ENCODE measurements around the gene TMEM150B. TPM values are rescaled to one million over a fixed set of nuclear protein-coding genes. Genes with fewer than 3 reads are reported as not detected.

The TMEM150B gene
- total and polyA plus RNA-seq, 2 of the 4 experiments (the other 2 are of a cell fraction), result not detected

DNA sequence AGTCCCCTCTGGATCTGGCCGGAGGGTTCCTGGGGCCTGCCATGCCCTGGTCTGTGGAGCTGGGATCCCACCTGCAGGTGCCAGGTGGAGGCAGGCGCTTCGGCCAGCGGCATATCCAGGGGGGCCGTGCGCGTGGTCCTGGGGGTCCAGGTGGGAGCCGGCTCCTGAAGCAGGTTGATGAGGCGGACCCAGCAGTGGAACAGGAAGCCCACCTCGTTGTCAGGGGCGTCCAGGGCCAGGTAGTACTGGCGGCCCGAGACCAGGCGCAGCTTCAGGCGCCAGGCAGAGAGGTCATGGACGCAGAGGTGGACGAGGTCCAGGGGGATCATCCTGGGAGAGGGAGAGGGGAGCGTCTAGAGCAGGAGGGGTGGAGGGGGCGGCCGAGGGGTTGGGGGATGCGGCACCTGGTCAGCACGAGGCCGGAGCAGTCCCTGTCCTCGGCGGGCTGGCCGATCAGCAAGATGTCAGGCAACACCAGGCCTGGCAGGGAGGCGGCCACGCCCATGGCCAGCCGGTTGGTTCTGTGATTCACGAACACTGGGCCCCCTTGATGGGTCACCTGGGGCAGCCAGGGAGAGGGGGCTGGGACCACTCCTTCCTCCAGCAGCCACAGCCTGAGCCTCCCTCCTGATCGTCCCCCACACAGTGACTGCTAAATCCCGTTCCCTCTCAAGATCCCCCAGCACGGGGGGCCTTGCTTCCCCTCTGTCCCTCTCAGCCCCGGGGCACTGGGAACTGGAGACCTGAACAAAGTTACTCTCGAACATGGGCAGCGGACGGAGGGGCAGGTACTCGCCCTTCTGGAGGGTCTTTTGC is 37.2 kb upstream of the TMEM150B start:
- no TSS peak for BruUV-seq (replicated peaks)
- in situ Hi-C loops (cut with MboI; ENCODE audit: low sequenced_read_pairs), result no loop called here
- 74% methylated on average over 14 of the region's 38 CpGs; no CpG with 5 or more reads in 1 of the 2 experiments for WGBS, 2 experiments (ENCODE audit: extremely low coverage in 2 of 2, insufficient read length in 1 of 2)

More for the DNA sequence above, 37.2 kb upstream of the TMEM150B start:
- no peak overlapping the region for H4K91ac ChIP-seq (ENCODE audit: insufficient read depth, low read depth, low read length)
- H2AFZ ChIP-seq (replicated peaks; ENCODE audit: low read length, poor library complexity), result no peak overlapping the region
- no peak overlapping the region for H3K4me3 ChIP-seq (ENCODE audit: insufficient read depth, low read depth, low read length)
- no peak overlapping the region for H3K4me2 ChIP-seq (ENCODE audit: low read depth, low read length)
- no peak overlapping the region for H3K9ac ChIP-seq (ENCODE audit: low read depth, low read length)
- ChIA-PET POLR2A (ENCODE audit: unreplicated experiment) (no interaction called here), CTCF (no interaction called here)
- no peak overlapping the region for H3K27ac ChIP-seq (ENCODE audit: insufficient read depth, low read length)
- no peak overlapping the region for H3K18ac ChIP-seq (ENCODE audit: low read depth, low read length)
- H2AK5ac ChIP-seq (ENCODE audit: low read depth, low read length), result no peak overlapping the region; the same call in none of the 2 replicates
- peaks cover 0 to 14% of the 10 kb centered on the region in 2 experiments; a peak in 2 of 4 replicates for H3K79me1 ChIP-seq (ENCODE audit: low read depth in 1 of 2, low read length in 2 of 2)
- peaks cover 16% of the 10 kb centered on the region for H3K36me3 ChIP-seq (ENCODE audit: control insufficient read depth, insufficient read depth, low read length)
- no peak for DNase-seq
- intact Hi-C loops (cut with micrococcal nuclease) (no loop called here), dilution Hi-C loops (cut with HindIII; ENCODE audit: low sequenced_read_pairs, unreplicated experiment) (no loop called here)
- H3K4me1 ChIP-seq (ENCODE audit: control insufficient read depth, insufficient read depth, low read length), result no peaks in the 10 kb centered on the region
- ATAC-seq (ENCODE audit: low read depth), result no peak
- H4K8ac ChIP-seq (ENCODE audit: low read depth in 2 of 2, low read length in 2 of 2), result no peak overlapping the region
- no peak overlapping the region for H2BK20ac ChIP-seq (ENCODE audit: low read depth, low read length)
- H2BK15ac ChIP-seq (ENCODE audit: low read depth, low read length), result no peak overlapping the region
- no peaks in the 10 kb centered on the region for H3K9me3 ChIP-seq (ENCODE audit: control insufficient read depth, insufficient read depth, low read length)
- no peak overlapping the region for H3K23ac ChIP-seq (ENCODE audit: low read depth, low read length)
- no peak overlapping the region for H2AK9ac ChIP-seq (replicated peaks; ENCODE audit: low read depth, low read length, poor library complexity)
- no peak overlapping the region for H3K4ac ChIP-seq (ENCODE audit: low read depth, low read length)
- H2BK5ac ChIP-seq (ENCODE audit: low read depth, low read length, poor library complexity, severe bottlenecking), result no peak overlapping the region
- no peak overlapping the region for H3K14ac ChIP-seq (replicated peaks; ENCODE audit: low read depth, low read length)
- peaks cover 36% of the 10 kb centered on the region for H4K20me1 ChIP-seq (ENCODE audit: insufficient read depth, low read length)
- H3K56ac ChIP-seq (ENCODE audit: extremely low read depth, insufficient read depth, low read length), result no peak overlapping the region
- TF ChIP-seq BHLHE40 (IDR thresholded peaks at IDR 0.05; ENCODE audit: low read depth, low read length) (no peak), NFE2L2 (IDR thresholded peaks at IDR 0.05; ENCODE audit: low read depth, low read length) (no peak)
- H3K9me1 ChIP-seq (ENCODE audit: insufficient read depth, low read length), result peaks cover 3% of the 10 kb centered on the region; the same call in 1 of the 2 replicates
- H4K5ac ChIP-seq (ENCODE audit: low read depth, low read length), result no peak overlapping the region
- peaks cover 2% of the 10 kb centered on the region for H3K27me3 ChIP-seq (ENCODE audit: control insufficient read depth, insufficient read depth, low read length)
- H2BK120ac ChIP-seq (ENCODE audit: low read depth, low read length), result no peak overlapping the region

Measured in IMR-90 (cell line).